ENCODE results near the gene GBX2.

The GBX2 gene

DNA sequence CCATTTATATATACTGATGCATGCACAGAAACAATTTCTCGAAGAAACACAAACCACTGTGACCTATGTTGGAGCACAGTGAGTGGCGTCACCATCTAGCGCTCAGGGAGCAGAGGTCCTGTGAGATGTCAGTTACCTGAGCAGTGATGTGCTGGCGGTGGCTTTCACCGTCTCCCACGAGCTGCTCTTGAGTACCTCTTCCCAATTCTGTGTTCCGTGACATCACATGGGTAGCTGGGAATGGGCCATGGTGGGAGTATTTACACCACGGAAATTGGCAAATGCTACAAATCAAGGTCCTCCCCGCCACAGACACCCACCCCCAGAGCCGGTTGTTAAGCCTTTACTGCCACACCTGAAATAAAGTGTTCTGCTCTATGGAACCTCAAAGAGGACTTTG is 24.4 kb downstream of the GBX2 start:
- TF ChIP-seq SIN3A (IDR thresholded peaks at IDR 0.05; ENCODE audit: borderline replicate concordance, insufficient read depth, low read length) (no peak), POLR2AphosphoS5 (IDR thresholded peaks at IDR 0.05; ENCODE audit: low read depth, low read length) (no peak), TAF1 (IDR thresholded peaks at IDR 0.05; ENCODE audit: borderline replicate concordance, insufficient read depth, low read length) (no peak), FOXP2 (optimal IDR thresholded peaks at IDR 0.05; ENCODE audit: borderline replicate concordance, extremely low read depth, extremely low read length, insufficient read depth) (no peak)
- TF ChIP-seq, protein P1, sequence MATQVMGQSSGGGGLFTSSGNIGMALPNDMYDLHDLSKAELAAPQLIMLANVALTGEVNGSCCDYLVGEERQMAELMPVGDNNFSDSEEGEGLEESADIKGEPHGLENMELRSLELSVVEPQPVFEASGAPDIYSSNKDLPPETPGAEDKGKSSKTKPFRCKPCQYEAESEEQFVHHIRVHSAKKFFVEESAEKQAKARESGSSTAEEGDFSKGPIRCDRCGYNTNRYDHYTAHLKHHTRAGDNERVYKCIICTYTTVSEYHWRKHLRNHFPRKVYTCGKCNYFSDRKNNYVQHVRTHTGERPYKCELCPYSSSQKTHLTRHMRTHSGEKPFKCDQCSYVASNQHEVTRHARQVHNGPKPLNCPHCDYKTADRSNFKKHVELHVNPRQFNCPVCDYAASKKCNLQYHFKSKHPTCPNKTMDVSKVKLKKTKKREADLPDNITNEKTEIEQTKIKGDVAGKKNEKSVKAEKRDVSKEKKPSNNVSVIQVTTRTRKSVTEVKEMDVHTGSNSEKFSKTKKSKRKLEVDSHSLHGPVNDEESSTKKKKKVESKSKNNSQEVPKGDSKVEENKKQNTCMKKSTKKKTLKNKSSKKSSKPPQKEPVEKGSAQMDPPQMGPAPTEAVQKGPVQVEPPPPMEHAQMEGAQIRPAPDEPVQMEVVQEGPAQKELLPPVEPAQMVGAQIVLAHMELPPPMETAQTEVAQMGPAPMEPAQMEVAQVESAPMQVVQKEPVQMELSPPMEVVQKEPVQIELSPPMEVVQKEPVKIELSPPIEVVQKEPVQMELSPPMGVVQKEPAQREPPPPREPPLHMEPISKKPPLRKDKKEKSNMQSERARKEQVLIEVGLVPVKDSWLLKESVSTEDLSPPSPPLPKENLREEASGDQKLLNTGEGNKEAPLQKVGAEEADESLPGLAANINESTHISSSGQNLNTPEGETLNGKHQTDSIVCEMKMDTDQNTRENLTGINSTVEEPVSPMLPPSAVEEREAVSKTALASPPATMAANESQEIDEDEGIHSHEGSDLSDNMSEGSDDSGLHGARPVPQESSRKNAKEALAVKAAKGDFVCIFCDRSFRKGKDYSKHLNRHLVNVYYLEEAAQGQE (IDR thresholded peaks at IDR 0.05; ENCODE audit: insufficient read depth in 1 of 2, low read depth in 2 of 2, low read length in 2 of 2), result no peak

DNA sequence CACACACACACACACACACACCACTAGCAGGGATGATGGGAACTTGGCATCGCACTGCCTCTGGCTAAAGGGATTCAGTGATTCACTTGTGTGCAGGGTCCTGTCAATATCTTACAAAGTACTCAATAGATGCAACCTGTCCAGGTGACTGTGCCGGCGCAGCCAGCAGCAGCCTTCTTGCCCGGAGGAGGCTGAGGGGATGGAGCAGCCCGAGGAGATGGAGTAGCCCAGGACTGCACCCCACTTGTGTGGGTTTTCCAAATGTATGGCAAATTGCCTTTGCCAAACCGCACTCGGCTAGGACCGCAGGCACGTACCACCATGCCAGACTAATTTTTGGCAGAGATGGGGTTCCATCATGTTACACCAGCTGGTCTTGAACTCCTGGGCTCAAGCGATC is 31.1 kb downstream of the GBX2 start:
- TF ChIP-seq, protein P1 (IDR thresholded peaks at IDR 0.05; ENCODE audit: insufficient read depth in 1 of 2, low read depth in 2 of 2, low read length in 2 of 2), result no peak
- TF ChIP-seq FOXP2 (optimal IDR thresholded peaks at IDR 0.05; ENCODE audit: borderline replicate concordance, extremely low read depth, extremely low read length, insufficient read depth), result no peak

DNA sequence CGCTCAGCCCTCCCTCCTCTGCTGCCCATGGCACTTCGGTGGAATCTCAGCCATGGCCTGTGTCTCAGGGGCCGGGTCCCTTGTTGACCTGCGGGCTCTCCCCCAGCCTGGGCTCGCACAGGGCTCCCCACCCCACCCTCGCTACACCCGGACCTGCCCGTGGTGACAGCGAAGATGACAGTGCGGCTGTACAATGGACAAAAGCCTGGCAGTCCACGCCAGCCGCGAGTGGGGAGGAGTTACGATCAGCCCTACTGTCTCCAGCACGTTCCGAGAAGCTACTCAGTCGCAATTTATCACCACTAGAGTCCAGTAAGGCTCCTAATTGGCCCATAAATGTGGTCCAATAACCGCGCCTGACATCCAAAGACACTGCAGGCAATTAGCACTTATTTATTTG is 31.6 kb downstream of the GBX2 start:
- TF ChIP-seq SIN3A (IDR thresholded peaks at IDR 0.05; ENCODE audit: borderline replicate concordance, insufficient read depth, low read length) (no peak), TAF1 (IDR thresholded peaks at IDR 0.05; ENCODE audit: borderline replicate concordance, insufficient read depth, low read length) (no peak), FOXP2 (optimal IDR thresholded peaks at IDR 0.05; ENCODE audit: borderline replicate concordance, extremely low read depth, extremely low read length, insufficient read depth) (no peak), POLR2AphosphoS5 (IDR thresholded peaks at IDR 0.05; ENCODE audit: low read depth, low read length) (no peak)

DNA sequence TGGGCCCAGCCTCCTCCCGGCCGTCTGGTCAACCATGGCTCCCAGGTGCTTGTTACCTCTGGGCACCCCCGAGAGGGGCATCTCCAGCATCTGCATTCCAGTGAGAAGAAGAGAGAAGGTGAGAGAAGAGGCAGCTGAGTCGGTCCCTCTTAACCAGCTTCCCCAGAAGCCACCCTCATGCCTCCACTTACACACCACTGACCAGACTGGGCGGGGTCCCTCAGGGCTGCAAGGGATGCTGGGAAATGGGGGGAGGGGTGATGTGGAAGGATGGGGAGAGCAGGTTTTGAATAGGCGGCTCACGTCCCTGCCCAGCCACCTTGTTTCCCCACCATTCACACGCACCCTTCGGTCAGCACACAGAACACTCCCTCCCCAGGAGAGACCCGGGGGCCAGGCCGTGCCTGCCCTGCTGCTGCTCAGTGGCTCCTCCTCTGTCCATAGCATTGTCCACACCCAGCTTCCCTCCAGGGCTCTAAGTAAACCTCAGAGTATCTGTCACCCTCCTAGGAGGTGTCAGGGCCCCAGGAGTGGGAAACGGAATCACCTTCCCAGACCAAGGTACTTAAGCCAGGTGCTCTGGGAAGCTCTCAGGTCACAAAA is 34.7 kb downstream of the GBX2 start:
- TF ChIP-seq, protein P1 (IDR thresholded peaks at IDR 0.05; ENCODE audit: insufficient read depth in 1 of 2, low read depth in 2 of 2, low read length in 2 of 2), result no peak
- no peak for TF ChIP-seq FOXP2 (optimal IDR thresholded peaks at IDR 0.05; ENCODE audit: borderline replicate concordance, extremely low read depth, extremely low read length, insufficient read depth)
- no peak for TF ChIP-seq TAF1 (IDR thresholded peaks at IDR 0.05; ENCODE audit: borderline replicate concordance, insufficient read depth, low read length)

DNA sequence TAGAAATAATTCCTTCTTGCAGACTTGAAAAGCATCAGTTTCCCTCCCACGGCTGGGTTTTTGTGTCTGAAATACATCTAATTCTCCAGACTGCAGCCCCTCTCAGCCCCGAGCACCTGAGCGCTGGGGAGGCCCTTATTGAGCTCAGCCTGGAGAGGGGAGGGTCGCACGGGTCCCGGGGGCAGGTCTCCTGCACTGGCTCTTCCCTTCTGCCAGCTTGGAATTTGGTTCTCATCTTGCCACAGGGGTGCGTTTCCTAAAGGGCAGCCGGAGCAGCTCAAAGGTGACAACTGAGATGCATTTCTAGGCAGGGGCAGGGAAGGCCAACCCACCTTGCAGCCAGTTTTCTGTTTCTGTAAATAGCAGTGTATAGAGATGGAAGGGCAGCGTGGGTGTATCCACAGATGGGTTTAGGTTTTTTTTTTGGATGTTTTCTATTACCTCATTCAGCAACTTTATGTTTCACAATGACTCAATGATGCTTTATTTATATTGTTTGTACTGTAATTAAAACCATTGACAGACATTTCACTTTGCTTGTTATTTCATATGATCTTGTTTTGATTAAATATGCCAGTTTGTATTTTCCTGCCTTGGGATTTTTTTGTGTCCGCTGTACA is 37.0 kb downstream of the GBX2 start:
- TF ChIP-seq TAF1 (IDR thresholded peaks at IDR 0.05; ENCODE audit: borderline replicate concordance, insufficient read depth, low read length) (no peak), POLR2AphosphoS5 (IDR thresholded peaks at IDR 0.05; ENCODE audit: low read depth, low read length) (no peak), FOXP2 (optimal IDR thresholded peaks at IDR 0.05; ENCODE audit: borderline replicate concordance, extremely low read depth, extremely low read length, insufficient read depth) (no peak), SIN3A (IDR thresholded peaks at IDR 0.05; ENCODE audit: borderline replicate concordance, insufficient read depth, low read length) (no peak)
- TF ChIP-seq, protein P1 (IDR thresholded peaks at IDR 0.05; ENCODE audit: insufficient read depth in 1 of 2, low read depth in 2 of 2, low read length in 2 of 2), result no peak

All from PFSK-1 (cell line).